Body of pancreas (tissue), 4 donors: ENCODE results near the gene KRT15. TPM values are rescaled to one million over a fixed set of nuclear protein-coding genes. Genes with fewer than 3 reads are reported as not detected.

Experiments used
- ATAC-seq: fragments of 150-250 bp; one replicate; pipeline ENCODE4 v1.9.1; 2016
- DNase-seq, 4 donors: peaks; one replicate each; pipeline ENCODE4 v3.0.0-alpha.2; 2019
- H3K27ac ChIP-seq, 4 donors: fragments of 200-600 bp; sonication (generic); 1 replicate in 3 of 4; 2 replicates in 1 of 4; pipeline versions ENCODE4 v1.5.1 to v1.6.1; 2016 to 2019; ENCODE audit warnings: mild to moderate bottlenecking in 1 of 4, mixed read lengths in 1 of 4, moderate library complexity in 1 of 4
- H3K27me3 ChIP-seq, 2 donors: fragments of 200-600 bp; sonication (generic); one replicate each; pipeline ENCODE4 v1.6.0; 2016; ENCODE audit warnings: mild to moderate bottlenecking in 1 of 2
- H3K36me3 ChIP-seq, 2 donors: fragments of 200-600 bp; sonication (generic); replicated peaks in 1 of 2; 2 replicates each; pipeline ENCODE4 v1.5.1; 2016; ENCODE audit warnings: low read depth in 2 of 2; ENCODE audit not compliant: insufficient read depth in 1 of 2
- H3K4me1 ChIP-seq: fragments of 200-600 bp; sonication (generic); one replicate; pipeline ENCODE4 v1.6.0; 2016
- H3K4me3 ChIP-seq, 2 donors: fragments of 200-600 bp; sonication (generic); 1 replicate in 1 of 2; 2 replicates in 1 of 2; pipeline ENCODE4 v1.5.1; 2016 to 2019
- H3K9me3 ChIP-seq, 3 donors: fragments of 200-600 bp; sonication (generic); 1 replicate in 2 of 3; 2 replicates in 1 of 3; pipeline ENCODE4 v1.5.1; 2016
- CTCF ChIP-seq, 7 experiments: fragments of 450-650 bp in 4 of 7; fragments of 200-600 bp in 3 of 7; sonication (generic) in 3 of 7; IDR thresholded peaks; one replicate each; pipeline ENCODE4 v1.5.1; 2016 to 2019; ENCODE audit warnings: antibody characterized with exemption in 7 of 7
- POLR2A ChIP-seq, 3 donors: fragments of 450-650 bp; IDR thresholded peaks; one replicate each; pipeline ENCODE4 v1.6.1; 2016; ENCODE audit warnings: antibody characterized with exemption in 3 of 3, mild to moderate bottlenecking in 2 of 3
- WGBS, 2 donors: methylation state at CpG; one replicate each; pipeline ENCODE4 v1.1.5; 2017; 5-methylcytosine and 5-hydroxymethylcytosine counted together
- intact Hi-C: fragments of 100-400 bp; cut with DNase I; formaldehyde crosslinking; loops from one replicate; pipeline ENCODE4 v1.15.1; 2023
- total RNA-seq, 2 donors: library from RNA; depleted of rRNA; stranded (reverse); fragments of >200 nt; gene quantifications; one replicate each; pipeline ENCODE4 v1.1.0, GENCODE V29; 2016

Gene KRT15
- total RNA-seq, 2 donors from 2014 or later: 0.52 TPM; not detected in 1

GRCh38 chr17:41524261-41524660 lies 5.6 kb upstream of the KRT15 start:
- H3K9me3 ChIP-seq: no peaks in the 10 kb centered on the region
- H3K4me1 ChIP-seq: peaks cover 44% of the 10 kb centered on the region
- H3K4me3 ChIP-seq: no peak overlapping the region
- ATAC-seq (no peak), DNase-seq (no peak)
- 82 to 88% methylated on average over 11 of the region's 11 CpGs for WGBS, 2 donors
- no peaks in the 10 kb centered on the region for H3K36me3 ChIP-seq
- H3K27me3 ChIP-seq: peaks cover 0 to 10% of the 10 kb centered on the region in 2 donors
- TF ChIP-seq CTCF (IDR thresholded peaks at IDR 0.05) (no peak), POLR2A (IDR thresholded peaks at IDR 0.05) (no peak)
- no peak overlapping the region for H3K27ac ChIP-seq
- intact Hi-C loops: no loop called here

DNA sequence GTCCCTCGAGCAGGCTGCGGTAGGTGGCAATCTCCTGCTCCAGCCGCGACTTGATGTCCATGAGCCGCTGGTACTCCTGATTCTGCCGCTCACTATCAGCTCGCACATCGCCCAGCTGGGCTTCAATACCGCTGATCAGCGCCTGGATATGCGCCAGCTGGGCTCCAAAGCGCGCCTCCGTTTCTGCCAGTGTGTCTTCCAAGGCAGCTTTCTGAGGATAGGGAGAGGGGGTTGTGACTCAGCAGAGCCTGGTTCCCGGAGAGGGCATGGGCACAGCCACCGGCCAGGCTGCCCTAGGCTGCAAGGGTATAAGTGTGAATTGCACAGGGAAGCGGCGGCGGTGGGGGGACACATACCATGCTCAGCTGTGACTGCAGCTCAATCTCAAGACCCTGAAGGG lies 5.1 kb upstream of the KRT15 start:
- TF ChIP-seq POLR2A (IDR thresholded peaks at IDR 0.05) (no peak), CTCF (IDR thresholded peaks at IDR 0.05) (no peak)
- Histone ChIP-seq H3K4me1 (peaks cover 44% of the 10 kb centered on the region), H3K36me3 (no peaks in the 10 kb centered on the region), H3K27ac (no peak overlapping the region), H3K27me3 (peaks cover 0 to 10% of the 10 kb centered on the region in 2 donors), H3K9me3 (no peaks in the 10 kb centered on the region), H3K4me3 (no peak overlapping the region)
- DNase-seq: no peak
- 78 to 100% methylated on average over 2 to 19 of the region's 19 CpGs for WGBS, 2 donors
- ATAC-seq: no peak
- intact Hi-C loops: no loop called here

DNA sequence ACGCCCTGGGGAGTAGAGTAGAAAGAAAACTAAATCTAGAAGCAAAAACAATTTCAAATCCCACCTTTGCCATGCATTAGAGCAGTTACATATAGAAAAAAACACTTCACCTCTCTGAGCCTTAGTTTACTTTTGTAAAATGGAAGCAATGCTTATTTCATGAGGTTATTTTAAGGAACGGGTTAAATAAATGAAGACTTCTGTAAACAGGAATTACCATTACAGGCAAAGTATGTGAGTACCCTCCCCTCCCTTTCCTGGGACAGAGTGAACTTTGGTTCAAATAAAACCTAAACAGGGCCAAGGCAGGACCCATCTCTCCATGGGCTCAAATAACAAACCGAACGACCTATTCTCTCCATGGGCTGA lies 4.5 kb upstream of the KRT15 start:
- Histone ChIP-seq H3K27me3 (peaks cover 0 to 10% of the 10 kb centered on the region in 2 donors), H3K4me1 (peaks cover 45% of the 10 kb centered on the region), H3K9me3 (no peaks in the 10 kb centered on the region), H3K36me3 (no peaks in the 10 kb centered on the region), H3K27ac (peak overlapping the region in 1 of 4 donors; percentile 73), H3K4me3 (no peak overlapping the region)
- intact Hi-C loops: no loop called here
- ATAC-seq (no peak), DNase-seq (no peak)
- no peak for TF ChIP-seq CTCF (IDR thresholded peaks at IDR 0.05)
- no peak for TF ChIP-seq POLR2A (IDR thresholded peaks at IDR 0.05)
- WGBS, 2 donors: 68 to 85% methylated on average over 4 of the region's 4 CpGs

DNA sequence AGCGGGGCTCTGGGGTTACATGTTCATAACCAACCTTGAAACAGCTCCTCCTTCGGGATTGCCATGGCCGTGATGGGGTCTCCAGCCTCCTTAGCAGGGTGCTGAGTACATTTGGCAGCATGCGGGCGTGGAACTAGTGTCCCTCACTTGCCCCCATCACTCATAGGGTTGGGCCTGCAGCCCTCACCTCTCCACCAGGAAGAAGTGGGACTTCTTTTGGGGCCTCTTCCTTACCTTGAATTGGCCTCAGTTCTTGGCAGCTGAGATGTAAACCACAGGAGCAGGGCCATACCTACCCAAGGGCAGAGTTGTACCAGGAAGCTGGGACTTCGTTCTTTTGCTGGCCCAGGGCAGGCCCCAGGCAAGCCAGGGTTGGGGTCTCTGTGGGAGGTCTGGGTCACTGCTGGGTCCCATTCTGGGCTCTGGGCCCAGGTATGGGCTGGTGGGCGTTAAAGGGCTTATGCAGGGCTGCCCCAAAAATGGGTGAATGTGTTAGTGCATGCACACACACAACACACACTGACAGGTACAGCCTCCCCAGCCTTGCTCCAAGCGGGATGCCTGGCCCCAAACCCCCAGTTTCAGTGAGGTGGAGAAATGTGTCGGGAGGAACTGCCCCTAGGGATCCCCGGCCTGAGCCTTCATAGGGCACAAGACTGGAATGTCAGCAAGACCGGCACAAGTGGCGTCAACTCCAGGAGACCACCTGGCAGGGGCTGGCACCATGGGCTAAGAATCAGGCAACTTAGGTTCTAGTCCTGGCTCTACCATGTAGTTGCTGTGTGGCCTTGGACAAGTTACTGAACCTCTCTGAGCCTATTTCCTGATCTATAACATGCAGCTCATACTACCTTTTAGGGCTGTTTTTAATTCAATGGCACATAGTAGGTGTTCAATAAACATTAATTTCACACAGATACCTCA lies 3.9 kb upstream of the KRT15 start:
- no peak for DNase-seq

More for the DNA sequence above, 3.9 kb upstream of the KRT15 start:
- intact Hi-C loops: no loop called here
- Histone ChIP-seq H3K27me3 (peaks cover 0 to 5% of the 10 kb centered on the region in 2 donors), H3K9me3 (no peaks in the 10 kb centered on the region), H3K4me3 (no peak overlapping the region), H3K4me1 (peaks cover 39% of the 10 kb centered on the region), H3K27ac (peak overlapping the region; percentile 9 to 73 (median 42)), H3K36me3 (no peaks in the 10 kb centered on the region)
- WGBS, 2 donors: 69 to 74% methylated on average over 7 to 12 of the region's 12 CpGs
- TF ChIP-seq CTCF (IDR thresholded peaks at IDR 0.05): no peak
- no peak for TF ChIP-seq POLR2A (IDR thresholded peaks at IDR 0.05)
- peak; percentile 19 for ATAC-seq
